GM18498 (cell line): ENCODE data around the gene ZDHHC4.

Source experiments
- ATAC-seq: cut with Tn5 transposase; IDR thresholded peaks from one replicate; pipeline ENCODE4 v1.9.1; 2021; ENCODE audit warnings: mild to moderate bottlenecking, moderate library complexity; ENCODE audit not compliant: unreplicated experiment

Gene ZDHHC4

DNA sequence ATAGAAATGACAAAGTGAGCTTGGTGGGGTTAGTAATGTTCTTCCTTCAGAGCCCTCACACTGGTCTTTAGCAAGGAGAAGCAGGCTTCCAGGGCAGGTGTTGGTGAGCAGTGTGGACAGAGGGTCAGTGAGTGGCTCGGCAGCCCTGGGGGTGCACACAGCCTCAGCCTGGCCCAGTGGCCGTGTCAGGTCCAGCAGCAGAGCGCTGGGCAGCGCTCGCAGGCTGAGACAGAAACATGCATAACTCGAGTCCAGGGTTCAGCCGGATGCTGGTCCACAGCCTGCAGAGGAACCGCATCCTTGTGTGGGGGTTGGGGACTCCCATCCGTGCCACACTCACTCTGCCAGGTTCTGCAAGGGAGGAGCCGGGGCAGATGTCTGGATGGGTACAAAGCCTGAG, 27.2 kb downstream of the ZDHHC4 start:
- no peak for ATAC-seq

DNA sequence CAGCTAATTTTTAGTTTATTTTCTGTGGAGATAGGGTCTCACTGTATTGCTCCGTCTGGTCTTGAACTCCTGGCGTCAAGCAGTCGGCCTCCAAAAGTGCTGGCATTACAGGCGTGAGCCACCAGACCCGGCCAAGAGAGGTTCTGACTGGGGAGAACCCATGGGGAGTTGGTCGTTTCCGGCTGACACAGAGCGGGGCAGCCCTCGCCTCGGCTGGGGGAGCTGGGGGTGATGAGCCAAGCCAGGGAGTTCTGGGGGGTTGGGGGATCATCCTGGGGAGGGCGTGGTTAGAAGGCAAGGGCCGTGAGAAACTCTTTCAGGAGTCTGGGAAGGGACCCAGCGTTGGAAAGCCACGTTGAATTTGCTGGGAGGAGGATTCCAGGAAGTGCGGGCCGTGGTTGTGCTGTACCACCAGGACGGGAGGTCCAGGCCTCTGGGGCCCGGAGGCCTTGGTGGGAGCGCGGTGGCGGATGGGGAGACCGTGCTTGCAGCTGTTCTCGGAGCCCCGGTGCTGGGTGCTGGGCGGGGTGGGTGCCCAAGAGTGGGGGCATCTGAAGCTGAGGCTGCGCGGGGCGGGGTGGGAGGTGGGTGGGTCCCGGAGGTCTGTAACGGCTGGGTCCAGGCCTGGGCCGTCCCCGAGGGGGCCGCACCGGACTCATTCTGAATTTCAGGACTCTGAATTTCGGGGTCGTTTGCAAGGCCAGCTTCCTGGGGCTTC, 29.8 kb downstream of the ZDHHC4 start:
- no peak for ATAC-seq

DNA sequence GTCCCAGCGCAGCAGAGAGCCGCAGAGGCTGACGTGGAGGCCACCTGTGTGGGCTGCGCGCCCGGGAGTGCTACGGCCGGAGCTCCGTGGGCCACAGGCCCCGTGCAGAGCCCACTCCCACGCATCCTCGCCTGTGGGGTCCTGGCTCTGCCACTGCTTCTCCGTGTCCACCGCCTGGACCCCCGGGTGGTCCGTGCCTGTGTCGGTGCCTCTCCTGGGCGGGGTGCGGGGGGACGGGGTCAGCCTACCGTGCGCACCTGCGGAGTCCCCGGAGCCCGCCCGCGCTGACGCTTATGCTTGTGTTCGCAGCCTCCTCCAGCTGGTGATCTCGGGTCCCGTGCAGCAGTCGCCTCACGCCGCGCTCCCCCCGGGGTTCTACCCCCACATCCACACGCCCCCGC, 30.4 kb downstream of the ZDHHC4 start:
- no peak for ATAC-seq

DNA sequence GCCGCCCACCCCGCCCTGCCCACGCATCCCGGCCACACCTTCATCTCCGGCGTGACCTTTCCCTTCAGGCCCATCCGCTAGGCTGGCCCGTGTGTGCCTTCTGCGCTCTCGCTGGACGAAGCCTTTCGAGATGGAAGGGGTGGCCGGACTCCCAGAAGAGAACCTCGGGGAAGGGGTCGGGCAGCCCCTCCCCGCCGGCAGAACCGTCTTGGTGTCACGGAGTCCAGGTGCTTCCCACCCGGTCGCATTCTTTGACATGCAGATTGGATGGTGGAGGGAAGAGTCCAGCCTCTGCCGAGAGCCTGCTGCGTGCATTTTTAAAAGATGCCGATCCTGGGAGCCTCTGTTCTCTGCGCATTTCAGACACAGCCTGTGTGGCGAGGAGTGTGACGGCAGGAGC, 30.8 kb downstream of the ZDHHC4 start:
- ATAC-seq, result no peak

DNA sequence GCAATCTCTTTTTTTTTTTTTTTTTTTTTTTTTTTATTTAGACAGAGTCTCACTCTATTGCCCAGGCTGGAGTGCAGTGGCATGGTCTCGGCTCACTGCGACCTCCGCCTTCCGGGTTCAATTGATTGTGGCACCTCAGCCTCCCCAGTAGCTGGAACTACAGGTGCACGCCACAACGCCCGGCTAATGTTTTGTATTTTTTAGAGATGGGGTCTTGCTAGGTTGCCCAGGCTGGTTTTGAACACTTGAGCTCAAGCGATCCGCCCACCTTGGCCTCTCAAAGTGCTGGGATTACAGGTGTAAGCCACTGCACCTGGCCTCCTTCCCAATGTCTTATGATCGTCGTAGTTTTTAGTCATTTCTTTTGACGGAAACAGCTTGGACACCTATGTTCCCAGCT, 31.5 kb downstream of the ZDHHC4 start:
- ATAC-seq, result no peak

DNA sequence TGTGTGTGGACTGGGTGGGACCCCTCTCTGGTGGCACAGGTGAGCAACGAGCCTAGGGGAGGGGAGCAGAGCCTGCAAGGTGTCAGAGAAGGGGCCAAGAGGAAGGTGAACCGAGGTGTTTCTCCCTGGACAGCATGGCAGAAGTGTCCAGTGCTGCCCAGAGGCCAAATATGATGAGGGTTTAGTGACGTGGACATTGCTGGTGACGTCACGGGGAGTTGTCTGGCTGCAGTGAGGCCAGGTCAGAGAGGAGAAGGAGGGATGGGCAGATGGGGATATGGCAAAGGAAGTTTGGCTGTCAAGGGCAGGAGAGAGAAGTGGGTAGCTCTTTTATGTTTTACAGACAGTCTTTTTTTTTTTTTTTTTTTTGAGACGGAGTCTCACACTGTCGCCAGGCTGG, 35.6 kb downstream of the ZDHHC4 start:
- no peak for ATAC-seq

DNA sequence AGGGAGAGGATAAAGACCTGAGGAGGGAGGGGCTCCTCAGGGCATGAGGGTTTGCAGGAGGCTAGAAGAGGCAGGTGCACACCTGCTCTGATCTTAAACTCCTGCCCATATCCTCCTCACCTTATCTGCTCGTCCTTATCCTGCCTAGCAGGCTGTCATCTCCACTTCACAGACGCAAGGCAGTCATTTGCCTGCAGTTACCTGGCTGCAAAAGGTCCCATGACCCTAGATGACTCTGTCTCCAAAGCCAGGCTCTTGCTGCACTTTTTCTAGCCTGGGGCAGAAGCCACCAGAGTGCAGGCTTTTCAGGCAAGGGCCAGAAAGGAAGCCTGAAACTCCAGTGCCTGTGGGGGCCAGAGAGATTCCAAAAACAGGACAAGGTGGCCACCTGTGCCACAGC, 36.5 kb downstream of the ZDHHC4 start:
- ATAC-seq, result no peak

DNA sequence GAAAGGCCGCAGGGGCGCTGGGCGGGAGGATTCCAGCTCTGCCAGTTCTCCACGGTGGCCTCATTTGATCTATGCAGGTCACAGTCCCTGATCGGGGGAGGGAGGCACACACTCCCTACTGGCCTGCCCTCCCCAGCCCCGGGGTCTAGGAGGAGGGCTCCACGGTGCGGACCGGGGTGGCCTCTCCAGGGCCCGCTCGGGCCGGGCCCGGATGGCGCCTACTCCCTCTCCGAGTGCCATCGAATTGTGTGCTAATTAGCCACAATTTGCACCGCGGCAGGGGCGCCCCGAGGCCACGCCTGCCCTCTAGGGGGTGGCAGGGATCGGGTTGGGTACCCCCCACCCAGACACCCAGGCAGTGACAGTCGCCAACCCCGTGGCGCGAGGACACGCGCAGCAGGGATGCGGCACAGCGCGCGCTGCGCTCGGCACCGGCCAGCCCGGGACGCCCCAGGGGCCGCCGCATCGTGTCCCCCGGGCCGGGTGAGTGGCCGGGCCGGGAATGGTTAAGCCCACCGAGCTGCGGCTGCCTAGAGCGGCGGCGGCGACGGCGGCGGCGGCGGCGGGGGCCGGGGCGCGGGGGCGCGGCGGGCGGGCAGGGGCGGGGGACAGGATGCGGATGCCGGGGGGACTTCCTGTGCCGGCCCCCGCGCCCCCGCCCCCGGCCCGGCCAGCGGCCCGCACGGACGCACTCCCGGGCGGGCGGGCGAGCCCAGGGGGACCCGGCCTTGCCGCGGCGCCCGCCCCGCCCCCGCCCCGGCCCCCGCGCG, 37.9 kb downstream of the ZDHHC4 start, which contains the start of gene ZNF853:
ZNF853 (plus strand) TSS at position 658 of the 770 bp plus-strand sequence. CDS start 565 bp downstream, outside the sequence.
- ATAC-seq, result no peak

DNA sequence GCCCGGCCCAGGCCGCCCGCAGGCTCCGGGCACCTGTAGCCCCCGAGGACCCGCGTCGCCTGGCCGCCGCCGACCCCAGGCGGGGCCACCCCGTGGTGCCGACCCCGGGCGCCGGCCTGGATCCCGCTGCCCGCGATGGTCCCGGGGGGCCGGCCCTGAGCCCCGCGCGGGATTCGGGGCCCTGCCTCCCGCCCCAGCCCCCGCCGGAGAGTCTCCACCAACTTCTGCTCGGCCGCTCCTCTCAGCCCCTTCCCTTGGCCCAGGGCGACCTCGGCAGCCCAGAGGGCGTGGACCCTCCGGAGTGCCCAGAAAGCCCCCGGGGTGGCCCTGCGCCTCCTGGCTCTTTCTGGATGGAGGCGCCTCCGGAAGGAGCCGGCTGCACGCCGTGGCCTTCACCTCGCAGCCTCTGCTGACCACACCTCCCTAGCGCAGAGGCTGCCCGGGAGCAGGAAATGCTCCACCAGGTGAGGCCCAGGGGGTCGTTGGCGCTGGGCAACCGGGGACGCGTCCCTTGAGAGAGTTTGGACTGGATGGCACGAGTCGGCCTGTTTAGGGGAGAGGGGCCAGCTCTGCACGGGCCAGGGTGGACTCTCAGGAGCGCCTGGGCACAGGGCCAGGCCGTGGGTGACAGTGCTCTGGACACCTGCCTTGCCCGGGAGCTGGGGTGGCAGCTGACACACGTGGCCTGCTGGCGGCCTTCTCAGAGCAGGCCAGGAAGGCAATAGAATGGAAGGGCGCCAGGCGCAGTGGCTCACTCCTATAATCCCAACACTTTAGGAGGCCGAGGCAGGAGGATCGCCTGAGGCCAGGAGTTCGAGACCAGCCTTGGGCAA, 38.7 kb downstream of the ZDHHC4 start:
- ATAC-seq, result no peak

DNA sequence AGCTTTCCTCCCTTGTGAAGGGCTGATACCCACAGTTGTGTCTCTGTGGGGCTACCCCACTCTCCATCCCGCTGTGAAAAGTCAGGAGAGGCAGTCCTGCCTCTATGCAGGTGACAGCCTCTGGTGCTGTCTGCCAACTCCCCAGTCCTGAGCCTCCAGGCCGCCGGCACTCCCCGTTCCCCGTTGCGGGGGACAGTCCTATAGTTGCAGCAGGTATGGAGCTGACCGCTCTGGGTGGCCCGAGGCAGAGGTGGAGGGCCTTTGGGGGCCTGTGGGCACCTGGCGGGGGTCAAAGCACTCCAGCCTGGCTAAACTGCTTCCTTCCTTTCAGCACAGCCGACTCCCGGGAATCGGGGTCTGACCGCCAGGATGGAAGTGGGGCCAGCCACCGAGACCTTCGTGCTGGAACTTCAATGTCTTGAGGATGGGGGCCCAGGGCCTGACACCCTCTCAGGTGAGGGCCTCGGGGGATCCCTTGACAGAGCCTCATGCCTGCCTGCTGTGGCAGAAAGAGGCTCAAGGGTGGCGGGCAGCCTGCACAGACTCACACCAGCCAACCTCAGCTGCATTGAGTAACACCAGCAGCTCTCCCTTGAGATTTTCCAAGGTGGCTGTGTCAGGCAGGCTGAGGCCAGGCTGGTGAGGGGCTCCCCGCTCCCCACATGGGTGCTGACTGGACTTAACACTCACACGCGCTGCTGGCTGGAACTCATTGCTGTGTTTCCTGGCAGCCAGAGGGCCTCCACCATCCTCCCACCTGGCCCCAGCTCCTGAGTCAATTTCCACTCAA, 39.8 kb downstream of the ZDHHC4 start:
- no peak for ATAC-seq

DNA sequence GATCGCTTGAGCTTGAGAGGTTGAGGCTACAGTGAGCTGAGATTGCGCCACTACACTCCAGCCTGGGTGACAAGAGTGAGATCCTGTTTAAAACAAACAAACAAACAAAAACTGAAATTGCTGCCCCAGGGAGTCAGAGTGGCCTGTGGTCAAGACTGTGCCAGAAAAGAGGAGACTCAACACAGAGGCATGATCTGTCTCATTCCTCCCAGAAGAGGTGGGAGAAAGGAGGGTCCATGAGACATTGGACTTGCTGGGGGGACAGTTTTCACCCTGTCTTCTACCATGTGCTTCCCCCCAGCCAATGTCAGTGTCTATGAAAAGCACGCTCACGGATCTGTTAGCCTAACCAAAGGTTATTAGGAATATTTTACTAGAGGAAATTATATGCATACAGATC, 41.4 kb downstream of the ZDHHC4 start:
- no peak for ATAC-seq

DNA sequence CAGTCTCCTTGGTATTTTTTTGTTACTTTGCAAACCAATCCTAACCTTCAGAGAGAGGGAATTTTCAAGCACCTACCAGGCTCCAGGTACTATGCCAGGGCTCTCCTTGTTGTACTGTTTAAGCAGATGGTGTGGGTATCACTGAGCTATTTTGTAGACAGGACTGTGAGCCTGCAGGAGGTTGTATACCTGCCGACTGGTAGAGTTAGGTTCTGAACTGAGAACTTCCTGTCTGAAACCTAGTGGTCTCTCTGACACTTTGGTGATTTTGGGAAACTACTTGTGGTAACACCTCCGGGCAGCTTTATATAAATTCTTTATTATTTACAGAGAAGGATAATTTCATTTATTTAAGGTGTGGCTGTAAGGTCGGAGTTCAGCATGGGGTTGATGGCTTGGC, 42.7 kb downstream of the ZDHHC4 start:
- ATAC-seq, result no peak

DNA sequence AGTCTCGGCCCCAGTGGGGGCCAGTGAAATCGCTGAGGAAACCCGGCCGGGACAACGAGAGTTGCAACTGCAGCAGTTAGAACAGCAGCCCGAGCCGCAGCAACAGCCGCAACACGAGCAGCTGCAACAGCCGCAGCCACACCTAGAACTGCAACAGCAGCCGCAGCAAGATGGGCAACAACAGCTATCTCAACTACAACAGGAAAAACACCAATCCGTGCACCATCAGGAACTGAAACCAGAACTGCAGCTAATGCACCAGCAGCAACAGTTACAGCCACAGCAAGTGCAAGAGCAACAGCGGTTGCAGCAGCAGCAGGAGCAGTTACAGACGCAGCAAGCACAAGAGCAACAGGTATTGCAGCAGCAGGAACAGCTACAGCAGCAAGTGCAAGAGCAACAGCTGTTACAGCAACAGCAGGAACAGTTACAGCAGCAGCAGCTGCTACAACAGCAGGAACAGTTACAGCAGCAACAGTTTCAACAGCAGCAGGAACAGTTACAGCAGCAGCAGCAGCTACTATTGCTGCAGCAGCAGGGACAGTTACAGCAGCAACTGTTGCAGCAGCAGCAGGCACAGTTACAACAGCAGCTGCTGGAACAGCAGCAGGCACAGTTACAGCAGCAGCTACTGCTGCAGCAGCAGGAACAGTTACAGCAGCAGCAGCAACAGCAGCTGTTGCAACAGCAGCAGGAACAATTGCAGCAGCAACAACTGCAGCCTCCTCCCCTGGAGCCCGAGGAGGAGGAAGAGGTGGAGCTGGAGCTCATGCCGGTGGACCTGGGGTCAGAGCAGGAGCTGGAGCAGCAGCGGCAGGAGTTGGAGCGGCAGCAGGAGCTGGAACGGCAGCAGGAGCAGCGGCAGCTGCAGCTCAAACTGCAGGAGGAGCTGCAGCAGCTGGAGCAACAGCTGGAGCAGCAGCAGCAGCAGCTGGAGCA, 44.2 kb downstream of the ZDHHC4 start:
- no peak for ATAC-seq

DNA sequence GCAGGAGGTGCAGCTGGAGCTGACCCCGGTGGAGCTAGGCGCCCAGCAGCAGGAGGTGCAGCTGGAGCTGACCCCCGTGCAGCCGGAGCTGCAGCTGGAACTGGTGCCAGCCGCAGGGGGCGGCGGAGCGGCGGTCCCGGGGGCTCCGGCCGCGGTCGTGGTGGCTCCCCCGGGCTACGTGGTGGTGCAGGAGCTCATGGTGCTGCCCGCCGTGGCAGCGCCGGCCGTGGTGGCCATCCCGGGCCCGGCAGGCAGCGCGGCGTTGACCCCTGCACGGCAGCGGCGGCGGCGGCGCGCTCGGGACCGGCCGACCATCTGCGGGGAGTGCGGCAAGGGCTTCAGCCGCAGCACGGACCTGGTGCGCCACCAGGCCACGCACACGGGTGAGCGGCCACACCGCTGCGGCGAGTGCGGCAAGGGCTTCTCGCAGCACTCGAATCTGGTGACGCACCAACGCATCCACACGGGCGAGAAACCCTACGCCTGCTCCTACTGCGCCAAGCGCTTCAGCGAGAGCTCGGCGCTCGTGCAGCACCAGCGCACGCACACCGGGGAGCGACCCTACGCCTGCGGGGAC, 45.0 kb downstream of the ZDHHC4 start:
- ATAC-seq, result no peak

DNA sequence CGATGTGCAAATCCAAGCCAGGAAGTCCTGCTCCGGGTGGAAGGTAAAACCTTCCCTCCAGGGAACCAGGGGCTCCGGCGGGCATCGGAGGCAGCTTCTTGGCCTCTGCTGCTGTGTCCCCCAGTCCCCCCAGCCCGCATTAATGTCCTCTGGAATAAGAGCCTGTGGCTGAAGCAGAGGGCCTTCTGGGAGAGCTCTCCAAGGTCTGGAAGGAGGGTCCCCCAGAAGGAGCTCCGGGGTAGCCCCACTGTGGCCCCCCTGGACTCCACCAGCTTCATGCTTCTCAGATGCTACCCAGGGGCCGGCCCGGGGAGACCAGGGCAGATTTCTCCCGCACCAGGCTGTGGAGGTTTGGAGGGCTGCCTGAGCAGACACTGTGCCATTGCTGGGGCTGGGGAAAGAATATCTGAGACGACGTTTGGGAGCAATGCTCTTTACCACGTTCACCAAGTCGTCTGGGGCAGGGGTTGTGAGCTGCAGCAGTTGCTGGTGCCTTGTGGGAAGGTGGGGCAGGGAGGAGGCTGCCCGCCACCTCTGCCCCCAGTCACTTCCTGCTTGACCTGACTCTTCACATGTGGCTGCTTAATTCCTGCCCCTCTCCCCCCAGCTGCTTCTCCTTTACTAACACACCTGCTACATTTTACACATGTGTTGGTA, 46.5 kb downstream of the ZDHHC4 start:
- ATAC-seq, result peak; percentile 53

DNA sequence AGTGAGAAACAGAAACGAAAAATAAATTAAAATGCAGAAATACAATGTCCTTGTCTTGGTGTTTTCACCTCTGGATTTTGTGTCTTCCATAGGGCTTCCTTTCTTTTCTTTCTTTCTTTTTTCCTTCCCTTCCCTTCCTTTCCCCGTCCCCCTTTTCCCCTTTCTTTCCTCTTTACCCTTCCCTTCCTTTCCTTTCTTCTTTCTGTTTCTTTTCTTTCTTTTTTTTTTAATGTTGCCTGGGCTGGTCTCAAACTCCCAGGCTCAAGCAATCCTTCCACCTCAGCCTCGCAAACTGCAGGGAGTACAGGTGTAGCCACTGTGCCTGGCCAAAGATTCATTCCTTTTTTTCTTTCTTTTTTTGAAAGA, 47.0 kb downstream of the ZDHHC4 start:
- ATAC-seq, result no peak

DNA sequence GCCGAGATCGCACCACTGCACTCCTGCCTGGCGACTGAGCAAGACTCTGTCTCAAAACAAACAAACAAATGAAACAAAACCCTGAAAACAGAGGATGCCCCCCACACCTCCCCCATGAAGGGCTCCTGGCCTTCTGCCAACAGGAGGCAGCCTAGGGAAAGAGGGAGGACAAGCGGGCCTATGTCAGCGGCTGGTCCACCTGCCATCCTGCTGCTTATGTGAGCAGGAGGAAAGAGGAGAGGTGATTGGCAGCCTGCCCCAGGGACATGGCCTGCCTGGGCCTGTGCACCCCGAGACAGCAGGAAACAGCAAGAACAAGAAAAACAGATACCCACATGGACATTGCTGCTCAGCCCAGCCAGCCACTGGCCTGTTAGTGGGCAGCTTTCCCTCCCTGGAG, 50.8 kb downstream of the ZDHHC4 start:
- no peak for ATAC-seq

DNA sequence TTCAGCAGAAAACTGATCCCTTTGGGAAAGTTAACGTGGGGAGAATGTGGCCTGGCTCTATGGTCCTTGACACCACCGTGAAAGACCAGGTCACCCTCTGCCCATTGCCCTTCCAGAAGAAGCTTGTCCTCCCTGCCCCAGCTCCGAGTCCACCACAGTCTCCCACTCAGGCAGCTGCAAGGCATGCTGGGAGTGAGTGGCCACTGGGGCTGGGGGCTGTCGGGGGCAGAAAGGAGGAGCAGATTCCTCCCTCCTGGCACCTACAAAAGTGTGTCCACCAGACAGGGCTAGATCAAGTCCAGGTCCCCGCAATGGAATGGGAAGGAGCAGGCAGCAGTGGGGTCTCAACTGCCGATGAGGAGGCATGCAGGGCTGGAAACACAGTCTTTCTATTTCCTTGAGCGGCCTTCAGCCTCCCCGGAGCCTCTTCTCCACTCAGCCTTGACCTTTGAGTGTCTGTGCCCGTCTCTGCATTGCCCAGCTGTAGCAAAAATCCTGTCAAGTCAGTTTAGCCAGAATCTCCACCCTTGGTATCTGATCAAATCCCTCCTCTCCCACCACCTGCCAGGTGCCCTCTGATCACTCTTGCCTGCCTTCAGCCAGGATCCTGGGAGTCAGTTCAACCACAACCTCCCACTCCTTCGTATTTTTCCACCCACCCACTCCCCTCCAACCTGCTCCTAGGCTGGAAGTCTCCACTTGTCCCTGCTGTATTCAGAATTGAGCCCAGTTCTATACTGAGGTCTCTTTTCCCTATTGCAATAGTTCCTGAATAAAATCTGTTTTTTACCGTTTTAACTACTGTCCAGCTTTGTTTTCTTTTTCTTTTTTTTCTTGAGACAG, 53.0 kb downstream of the ZDHHC4 start:
- ATAC-seq, result no peak
